OCI-LY7 (cell line): ENCODE data around the gene SCO1.

ENCODE experiments used
- CTCF ChIP-seq: fragments of 200-600 bp; sonication (generic); conservative IDR thresholded peaks from 2 replicates; pipeline ENCODE4 v1.5.1; 2014; ENCODE audit warnings: mild to moderate bottlenecking, antibody characterized with exemption, low read length, moderate library complexity, mixed read lengths
- EZH2phosphoT487 ChIP-seq: fragments of 200-600 bp; sonication (generic); IDR thresholded peaks from 2 replicates; pipeline ENCODE4 v1.6.1; 2018; ENCODE audit warnings: low read depth, borderline replicate concordance, mild to moderate bottlenecking, mixed run types, antibody characterized with exemption, low read length, moderate library complexity, mixed read lengths

- TF ChIP-seq CTCF (no peak), EZH2phosphoT487 (no peak)
These were observed 21.2 kb upstream of the SCO1 start for GRCh38 chr17:10718547-10718946.
